Activated naive CD4-positive, alpha-beta T cell treated with anti-CD3 and anti-CD28 coated beads, Interleukin-2, amount 50 U/mL, for 72 hours (primary cell): Measurements from ENCODE around the gene SELP. TPM values are rescaled to one million over a fixed set of nuclear protein-coding genes. Genes with fewer than 3 reads are reported as not detected.
A peak's percentile ranks its signal among the peaks of the same experiment; 100 is the strongest.

Experiments used
- ATAC-seq, 2 donors: fragments of 150-1000 bp; cut with Tn5 transposase; 2 replicates each; pipeline ENCODE4 v1.10.0; 2021; ENCODE audit warnings: mild to moderate bottlenecking in 2 of 2, moderate library complexity in 2 of 2
- DNase-seq, 2 donors: peaks; one replicate each; pipeline ENCODE4 v3.0.0; 2021 to 2022; ENCODE audit warnings: low spot score in 2 of 2
- H3K27ac Mint-ChIP-seq, 2 donors: one replicate each; pipeline ENCODE4 v1.8.0; 2022; ENCODE audit warnings: mild to moderate bottlenecking in 2 of 2, mixed read lengths in 2 of 2
- H3K36me3 Mint-ChIP-seq, 2 donors: one replicate each; pipeline ENCODE4 v1.8.0; 2022; ENCODE audit warnings: mixed read lengths in 2 of 2
- H3K9me3 Mint-ChIP-seq, 2 donors: one replicate each; pipeline ENCODE4 v1.8.0; 2022; ENCODE audit warnings: mixed read lengths in 2 of 2
- total RNA-seq, 2 donors: library from RNA; stranded (reverse); gene quantifications; one replicate each; pipeline ENCODE4 v1.2.3, GENCODE V29; 2022

Gene SELP
- total RNA-seq, 2 donors from 2014 or later = 1.5 to 2.0 TPM

DNA sequence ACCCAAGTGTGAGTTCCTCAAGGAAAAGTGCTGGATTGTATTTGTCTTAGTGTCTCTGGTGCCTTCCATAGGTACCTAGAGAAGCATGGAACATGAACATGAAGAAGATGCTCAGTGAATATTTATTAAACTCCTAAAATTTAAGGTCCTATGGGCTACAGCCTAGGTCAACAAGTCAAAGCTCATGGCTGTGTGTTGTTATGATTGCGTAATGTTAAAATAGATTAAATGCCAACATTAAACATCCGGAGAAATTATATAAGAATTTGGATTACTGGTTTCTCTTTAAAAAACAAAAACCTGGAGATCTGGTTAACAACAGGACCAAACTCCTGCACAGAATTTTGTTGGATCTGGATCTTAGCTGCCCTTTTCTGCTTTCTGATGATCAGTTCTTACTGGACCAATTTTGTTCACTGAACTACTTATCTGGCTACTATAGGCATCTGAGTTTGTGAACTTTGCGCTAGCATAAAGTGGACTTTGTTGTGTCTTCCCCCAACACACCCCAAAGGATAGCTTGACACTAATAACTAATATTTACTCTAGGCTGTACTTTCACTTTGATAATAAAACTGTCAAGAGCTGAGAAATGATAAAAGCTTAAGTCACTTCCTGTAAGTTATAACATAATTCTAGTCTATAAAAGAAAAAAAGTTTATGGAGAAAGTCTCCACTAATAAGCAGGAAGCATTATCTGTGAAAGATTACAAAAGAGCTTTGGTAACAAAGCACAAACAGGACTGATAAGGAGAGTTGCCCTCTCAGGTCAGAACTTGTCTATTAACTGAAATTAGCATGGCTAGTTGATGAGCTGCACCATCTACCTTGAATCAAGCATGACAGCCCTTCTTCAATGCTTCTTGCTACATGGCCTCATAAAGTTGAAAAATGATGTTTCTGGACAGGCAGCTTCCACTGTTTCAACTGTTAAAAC is 64.3 kb downstream of the SELP start:
- Mint-ChIP-seq H3K27ac (no peak overlapping the region), H3K36me3 (peaks cover 31 to 53% of the 10 kb centered on the region in 2 donors), H3K9me3 (no peaks in the 10 kb centered on the region)
- no peak for DNase-seq
- ATAC-seq = no peak

DNA sequence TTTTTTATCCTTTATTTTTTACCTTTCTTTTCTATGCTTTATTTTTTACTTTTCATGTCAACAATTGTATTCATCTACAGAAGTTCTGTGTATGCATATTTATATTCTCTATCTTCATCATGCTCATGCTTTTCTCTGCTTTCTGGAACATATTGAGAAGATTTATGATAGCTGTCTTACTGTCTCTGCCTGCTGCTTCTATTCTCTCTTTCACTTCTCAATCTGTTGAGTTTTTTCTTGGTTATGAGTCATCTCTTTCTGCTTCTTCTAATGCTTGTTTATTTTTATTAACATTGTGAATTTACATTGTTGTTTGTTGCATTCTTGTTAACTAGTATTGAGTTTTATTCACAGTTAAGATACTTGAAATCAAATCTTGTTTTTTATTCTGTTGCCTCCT is 66.3 kb downstream of the SELP start:
- Mint-ChIP-seq H3K9me3 (no peaks in the 10 kb centered on the region), H3K36me3 (peaks cover 46 to 67% of the 10 kb centered on the region in 2 donors), H3K27ac (no peak overlapping the region)
- ATAC-seq (no peak), DNase-seq (no peak)

DNA sequence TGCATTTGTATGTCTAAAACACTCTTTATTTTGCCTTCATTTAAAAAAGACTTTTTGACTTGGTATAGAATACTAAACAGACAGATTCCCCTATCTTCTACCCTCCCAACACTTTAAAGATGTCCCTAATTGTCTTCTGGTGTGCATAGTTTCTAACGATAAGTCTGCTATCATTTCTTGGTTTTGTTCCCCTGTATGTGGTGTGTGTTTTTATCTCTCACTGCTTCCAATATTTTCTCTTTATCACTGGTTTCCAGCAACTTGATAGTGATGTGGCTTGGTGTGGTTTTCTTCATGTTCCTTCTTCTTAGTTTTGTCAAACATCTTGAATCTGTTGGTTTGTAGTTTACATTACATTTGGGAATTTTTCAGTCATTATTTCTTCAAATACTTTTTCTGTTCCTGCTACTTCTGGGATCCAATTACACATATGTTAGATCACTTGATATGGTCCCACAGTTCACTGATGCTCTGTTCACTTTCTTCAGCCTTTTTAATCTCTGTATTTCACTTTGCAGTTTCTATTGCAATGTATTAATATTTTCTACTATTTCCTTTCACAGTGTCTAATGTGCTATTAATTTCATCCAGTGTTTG is 66.8 kb downstream of the SELP start:
- Mint-ChIP-seq H3K36me3 (peaks cover 50 to 72% of the 10 kb centered on the region in 2 donors), H3K9me3 (no peaks in the 10 kb centered on the region), H3K27ac (no peak overlapping the region)
- no peak for ATAC-seq
- no peak for DNase-seq

DNA sequence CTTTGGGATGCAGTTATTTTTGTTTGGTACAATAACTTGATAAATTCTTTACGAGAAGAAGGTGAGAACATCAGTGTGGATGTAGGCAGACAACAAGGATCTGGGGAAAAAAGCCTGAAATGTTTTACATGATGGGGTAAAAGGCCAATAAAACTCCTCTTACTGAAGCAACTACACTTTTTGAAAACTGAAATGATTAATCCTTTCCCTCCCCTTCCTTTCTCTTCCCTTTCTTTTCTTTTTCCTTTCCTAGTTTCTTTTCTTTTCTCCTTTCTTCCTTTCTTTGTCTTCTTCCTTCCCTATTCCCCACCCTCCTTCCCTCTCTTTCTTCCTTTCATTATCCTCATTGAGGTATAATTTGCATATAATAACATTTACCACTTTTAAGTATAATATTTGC is 68.2 kb downstream of the SELP start:
- Mint-ChIP-seq H3K36me3 (peaks cover 55 to 81% of the 10 kb centered on the region in 2 donors), H3K9me3 (no peaks in the 10 kb centered on the region), H3K27ac (no peak overlapping the region)
- DNase-seq (no peak), ATAC-seq (no peak)

GRCh38 chr1:169557131-169557530 is 72.8 kb downstream of the SELP start:
- H3K27ac Mint-ChIP-seq = no peak overlapping the region
- no peak for ATAC-seq
- peaks cover 32 to 79% of the 10 kb centered on the region in 2 donors for H3K36me3 Mint-ChIP-seq
- H3K9me3 Mint-ChIP-seq = no peaks in the 10 kb centered on the region
- no peak for DNase-seq

- ATAC-seq = peak in 1 of 2 donors; percentile 54
- H3K36me3 Mint-ChIP-seq = peaks cover 30 to 72% of the 10 kb centered on the region in 2 donors
Measured at GRCh38 chr1:169550294-169550693, 79.6 kb downstream of the SELP start.

GRCh38 chr1:169548282-169548681 is 81.6 kb downstream of the SELP start:
- ATAC-seq (no peak), DNase-seq (no peak)
- Mint-ChIP-seq H3K9me3 (no peaks in the 10 kb centered on the region), H3K36me3 (peaks cover 30 to 65% of the 10 kb centered on the region in 2 donors), H3K27ac (no peak overlapping the region)

More at GRCh38 chr1:169550294-169550693, 79.6 kb downstream of the SELP start:
- Mint-ChIP-seq H3K27ac (peak overlapping the region in 1 of 2 donors; percentile 19), H3K9me3 (no peaks in the 10 kb centered on the region)
- no peak for DNase-seq

GRCh38 chr1:169546087-169546995 is 83.6 kb downstream of the SELP start:
- peak overlapping the region in 1 of 2 donors; percentile 52 for H3K27ac Mint-ChIP-seq
- H3K9me3 Mint-ChIP-seq = no peaks in the 10 kb centered on the region
- peaks cover 30 to 55% of the 10 kb centered on the region in 2 donors for H3K36me3 Mint-ChIP-seq
- peak; percentile 66 to 77 for ATAC-seq
- DNase-seq = peak in 1 of 2 donors; percentile 51

DNA sequence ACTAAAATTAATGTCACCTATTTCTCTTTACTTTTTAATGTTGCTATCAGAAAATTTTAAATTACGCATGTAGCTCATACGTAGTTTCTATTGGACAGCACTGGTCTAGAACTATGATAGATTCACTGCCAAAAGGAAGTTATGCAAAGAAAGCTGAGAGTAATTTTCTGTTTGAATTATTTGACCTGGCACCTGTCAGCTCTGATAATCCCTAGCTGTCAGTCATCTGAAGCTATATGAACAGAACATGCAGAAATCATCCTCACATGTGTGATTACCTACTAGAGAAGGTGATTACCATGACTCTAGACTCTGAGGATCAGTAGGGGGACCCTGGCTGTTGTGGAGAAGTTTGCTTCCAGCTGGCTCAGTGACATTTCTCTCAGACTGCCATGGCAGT is 84.5 kb downstream of the SELP start:
- DNase-seq (no peak), ATAC-seq (no peak)
- H3K27ac Mint-ChIP-seq = no peak overlapping the region
- no peaks in the 10 kb centered on the region for H3K9me3 Mint-ChIP-seq
- peaks cover 30 to 47% of the 10 kb centered on the region in 2 donors for H3K36me3 Mint-ChIP-seq

- no peak for DNase-seq
- ATAC-seq = peak in 1 of 2 donors; percentile 18
- H3K36me3 Mint-ChIP-seq = peaks cover 9 to 38% of the 10 kb centered on the region in 2 donors
Measured at GRCh38 chr1:169538998-169539871, 90.7 kb downstream of the SELP start.

More at GRCh38 chr1:169538998-169539871, 90.7 kb downstream of the SELP start:
- Mint-ChIP-seq H3K27ac (no peak overlapping the region), H3K9me3 (no peaks in the 10 kb centered on the region)

Other genes with a start within 250 kb of the SELP start
- under 1 TPM in 1 of 2 donors, not detected in 1; 0.30 TPM for gene CCDC181, start 202.7 kb downstream of the SELP start, total RNA-seq
- 1 to 10 TPM; 4.0 to 6.5 TPM for gene SLC19A2, start 144.2 kb downstream of the SELP start, total RNA-seq
- gene F5, start 43.6 kb downstream of the SELP start, total RNA-seq = 10 to 100 TPM; 90.3 to 93.5 TPM
- 100 to 1,000 TPM; 317 to 341 TPM for gene SELL, start 81.5 kb upstream of the SELP start, total RNA-seq
- gene SELE, start 104.0 kb upstream of the SELP start, total RNA-seq = not detected
- gene METTL18, start 164.8 kb upstream of the SELP start, total RNA-seq = 10 to 100 TPM in 1 of 2 donors, 1 to 10 TPM in 1; 8.8 to 14.4 TPM